22Rv1 (cell line): ENCODE results near the gene ARPC2.

Experiments
- ZFX ChIP-seq: fragments of 450-650 bp; IDR thresholded peaks from 2 replicates; pipeline ENCODE4 v1.6.1; 2017; ENCODE audit warnings: antibody characterized with exemption, borderline replicate concordance
- TF ChIP-seq, protein P1 (sequence below): fragments of 450-650 bp; IDR thresholded peaks from 2 replicates; pipeline ENCODE4 v1.5.1; 2017; ENCODE audit warnings: mild to moderate bottlenecking

GRCh38 chr2:218282173-218282991 is 65.4 kb downstream of the ARPC2 start:
- TF ChIP-seq, protein P1, sequence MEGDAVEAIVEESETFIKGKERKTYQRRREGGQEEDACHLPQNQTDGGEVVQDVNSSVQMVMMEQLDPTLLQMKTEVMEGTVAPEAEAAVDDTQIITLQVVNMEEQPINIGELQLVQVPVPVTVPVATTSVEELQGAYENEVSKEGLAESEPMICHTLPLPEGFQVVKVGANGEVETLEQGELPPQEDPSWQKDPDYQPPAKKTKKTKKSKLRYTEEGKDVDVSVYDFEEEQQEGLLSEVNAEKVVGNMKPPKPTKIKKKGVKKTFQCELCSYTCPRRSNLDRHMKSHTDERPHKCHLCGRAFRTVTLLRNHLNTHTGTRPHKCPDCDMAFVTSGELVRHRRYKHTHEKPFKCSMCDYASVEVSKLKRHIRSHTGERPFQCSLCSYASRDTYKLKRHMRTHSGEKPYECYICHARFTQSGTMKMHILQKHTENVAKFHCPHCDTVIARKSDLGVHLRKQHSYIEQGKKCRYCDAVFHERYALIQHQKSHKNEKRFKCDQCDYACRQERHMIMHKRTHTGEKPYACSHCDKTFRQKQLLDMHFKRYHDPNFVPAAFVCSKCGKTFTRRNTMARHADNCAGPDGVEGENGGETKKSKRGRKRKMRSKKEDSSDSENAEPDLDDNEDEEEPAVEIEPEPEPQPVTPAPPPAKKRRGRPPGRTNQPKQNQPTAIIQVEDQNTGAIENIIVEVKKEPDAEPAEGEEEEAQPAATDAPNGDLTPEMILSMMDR, result no peak
- TF ChIP-seq ZFX, result no peak
